Endodermal cell (in vitro differentiated cells): Measurements from ENCODE around the gene TDRKH. TPM values are rescaled to one million over a fixed set of nuclear protein-coding genes. Genes with fewer than 3 reads are reported as not detected.

Experiments
- DNase-seq: peaks from one replicate; pipeline ENCODE4 v3.0.0-alpha.2; 2017
- H3K27ac ChIP-seq: 2 replicates; pipeline ENCODE4 v1.5.1; 2013; ENCODE audit warnings: mild to moderate bottlenecking, low read depth, low read length, moderate library complexity
- H3K27me3 ChIP-seq: 2 replicates; pipeline ENCODE4 v1.6.1; 2013; ENCODE audit warnings: mild to moderate bottlenecking, low read length, moderate library complexity; ENCODE audit not compliant: insufficient read depth, control insufficient read depth, poor library complexity, severe bottlenecking
- H3K36me3 ChIP-seq: 2 replicates; pipeline ENCODE4 v1.7.0; 2013; ENCODE audit warnings: mild to moderate bottlenecking, low read length, moderate library complexity; ENCODE audit not compliant: control insufficient read depth, insufficient read depth
- H3K4me1 ChIP-seq: one replicate; pipeline ENCODE4 v1.7.0; 2013; ENCODE audit warnings: low read length; ENCODE audit not compliant: control insufficient read depth, insufficient read depth
- H3K4me3 ChIP-seq: 2 replicates; pipeline ENCODE4 v1.5.1; 2013; ENCODE audit warnings: mild to moderate bottlenecking, low read length, moderate library complexity
- H3K9ac ChIP-seq: 2 replicates; pipeline ENCODE4 v1.6.1; 2013; ENCODE audit warnings: mild to moderate bottlenecking, low read length, moderate library complexity; ENCODE audit not compliant: poor library complexity, severe bottlenecking; ENCODE audit errors: extremely low read depth
- H3K9me3 ChIP-seq: 2 replicates; pipeline ENCODE4 v1.6.1; 2013; ENCODE audit warnings: mild to moderate bottlenecking, low read length, moderate library complexity; ENCODE audit not compliant: control insufficient read depth
- H3K27ac Mint-ChIP-seq: 2 replicates; pipeline ENCODE4 v1.8.0; 2020; ENCODE audit warnings: mixed read lengths
- H3K27me3 Mint-ChIP-seq: 2 replicates; pipeline ENCODE4 v1.8.0; 2021; ENCODE audit warnings: mild to moderate bottlenecking, mixed read lengths; ENCODE audit not compliant: insufficient read depth
- H3K36me3 Mint-ChIP-seq: 2 replicates; pipeline ENCODE4 v1.8.0; 2020; ENCODE audit warnings: low read depth, mixed read lengths
- H3K4me1 Mint-ChIP-seq: 2 replicates; pipeline ENCODE4 v1.8.0; 2020; ENCODE audit warnings: mixed read lengths
- H3K4me3 Mint-ChIP-seq: 2 replicates; pipeline ENCODE4 v1.8.0; 2020; ENCODE audit warnings: mild to moderate bottlenecking, moderate library complexity, mixed read lengths
- H3K9me3 Mint-ChIP-seq: 2 replicates; pipeline ENCODE4 v1.8.0; 2020; ENCODE audit warnings: mild to moderate bottlenecking, mixed read lengths
- WGBS, 2 experiments: methylation state at CpG; one replicate each; pipeline versions ENCODE4 v1.1.5 to v1.1.7; 2013; ENCODE audit warnings: missing lambda C conversion rate in 2 of 2, mixed read lengths in 1 of 2; ENCODE audit not compliant: insufficient coverage in 1 of 2, insufficient read length in 1 of 2; 5-methylcytosine and 5-hydroxymethylcytosine counted together
- total RNA-seq, 2 donors: library from RNA; stranded (reverse); fragmentation: NEBNext Ultra II Directional in 1 of 2; extraction: Animal tissue kit (Norgen Biotek cat#: 25700) in 1 of 2; gene quantifications; 2 replicates in 1 of 2; 3 replicates in 1 of 2; pipeline ENCODE4 v1.2.1, GENCODE V29; 2021
- TF ChIP-seq, protein P1 (sequence below): fragments of 200-600 bp; sonication (generic); conservative IDR thresholded peaks from 2 replicates; pipeline ENCODE4 v1.5.0; 2021; ENCODE audit warnings: antibody characterized with exemption, mild to moderate bottlenecking

Gene TDRKH
- total RNA-seq, 2 donors from 2014 or later, result 14.9 to 15.0 TPM

DNA sequence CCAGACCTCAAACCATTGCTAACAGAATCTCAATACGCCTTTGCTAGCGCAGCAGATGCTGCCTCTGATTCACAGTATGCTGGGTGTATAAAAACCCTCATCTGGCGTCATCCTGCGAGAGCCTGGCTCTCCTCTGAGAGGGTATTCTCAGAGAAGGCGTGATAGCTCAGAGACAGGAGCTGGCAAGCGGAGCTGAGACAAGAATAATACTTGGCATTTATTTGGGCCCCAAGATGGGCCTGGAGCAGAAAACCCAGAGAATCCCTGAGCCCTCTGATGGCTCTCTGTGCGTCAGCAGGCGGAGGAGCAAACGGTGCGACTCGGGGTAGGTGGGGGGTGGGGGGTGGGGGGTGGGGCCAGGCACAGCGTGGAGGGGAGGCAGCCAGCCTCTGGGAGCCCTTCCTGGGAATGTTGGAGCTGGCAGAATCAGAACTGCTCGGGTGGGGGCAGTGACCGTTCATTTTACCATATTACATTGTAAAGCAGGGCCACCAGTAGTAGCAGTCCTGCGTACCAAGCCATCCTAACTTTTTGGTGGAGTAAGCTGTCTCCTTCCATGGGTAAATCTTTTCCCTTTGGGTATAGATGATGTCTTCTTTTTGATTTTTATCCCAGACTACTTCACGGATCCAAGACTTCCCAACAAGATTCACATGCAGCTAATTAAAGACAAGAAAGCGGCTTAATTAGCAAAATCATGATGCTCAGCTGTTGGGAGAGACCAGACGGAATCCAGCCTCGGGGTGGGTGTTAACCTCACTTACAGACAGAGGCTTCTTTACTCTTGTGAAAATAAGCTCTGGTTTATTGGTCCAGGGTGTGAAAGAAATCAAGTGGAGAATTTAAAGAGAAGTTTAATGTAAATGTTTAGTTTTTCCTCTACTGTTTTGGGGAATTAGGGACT, 61.9 kb downstream of the TDRKH start:
- peak; percentile 83 for DNase-seq
- Mint-ChIP-seq H3K27me3 (peaks cover 39% of the 10 kb centered on the region), H3K4me1 (peaks cover 14% of the 10 kb centered on the region), H3K27ac (no peak overlapping the region), H3K9me3 (no peaks in the 10 kb centered on the region), H3K4me3 (no peak overlapping the region), H3K36me3 (no peaks in the 10 kb centered on the region)
- Histone ChIP-seq H3K27ac (no peak overlapping the region), H3K36me3 (no peaks in the 10 kb centered on the region), H3K4me3 (no peak overlapping the region), H3K4me1 (no peaks in the 10 kb centered on the region), H3K27me3 (peaks cover 20% of the 10 kb centered on the region), H3K9me3 (no peaks in the 10 kb centered on the region), H3K9ac (no peak overlapping the region)
- 50 to 61% methylated on average over 9 to 19 of the region's 19 CpGs for WGBS, 2 experiments
- TF ChIP-seq, protein P1, sequence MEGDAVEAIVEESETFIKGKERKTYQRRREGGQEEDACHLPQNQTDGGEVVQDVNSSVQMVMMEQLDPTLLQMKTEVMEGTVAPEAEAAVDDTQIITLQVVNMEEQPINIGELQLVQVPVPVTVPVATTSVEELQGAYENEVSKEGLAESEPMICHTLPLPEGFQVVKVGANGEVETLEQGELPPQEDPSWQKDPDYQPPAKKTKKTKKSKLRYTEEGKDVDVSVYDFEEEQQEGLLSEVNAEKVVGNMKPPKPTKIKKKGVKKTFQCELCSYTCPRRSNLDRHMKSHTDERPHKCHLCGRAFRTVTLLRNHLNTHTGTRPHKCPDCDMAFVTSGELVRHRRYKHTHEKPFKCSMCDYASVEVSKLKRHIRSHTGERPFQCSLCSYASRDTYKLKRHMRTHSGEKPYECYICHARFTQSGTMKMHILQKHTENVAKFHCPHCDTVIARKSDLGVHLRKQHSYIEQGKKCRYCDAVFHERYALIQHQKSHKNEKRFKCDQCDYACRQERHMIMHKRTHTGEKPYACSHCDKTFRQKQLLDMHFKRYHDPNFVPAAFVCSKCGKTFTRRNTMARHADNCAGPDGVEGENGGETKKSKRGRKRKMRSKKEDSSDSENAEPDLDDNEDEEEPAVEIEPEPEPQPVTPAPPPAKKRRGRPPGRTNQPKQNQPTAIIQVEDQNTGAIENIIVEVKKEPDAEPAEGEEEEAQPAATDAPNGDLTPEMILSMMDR, result no peak

DNA sequence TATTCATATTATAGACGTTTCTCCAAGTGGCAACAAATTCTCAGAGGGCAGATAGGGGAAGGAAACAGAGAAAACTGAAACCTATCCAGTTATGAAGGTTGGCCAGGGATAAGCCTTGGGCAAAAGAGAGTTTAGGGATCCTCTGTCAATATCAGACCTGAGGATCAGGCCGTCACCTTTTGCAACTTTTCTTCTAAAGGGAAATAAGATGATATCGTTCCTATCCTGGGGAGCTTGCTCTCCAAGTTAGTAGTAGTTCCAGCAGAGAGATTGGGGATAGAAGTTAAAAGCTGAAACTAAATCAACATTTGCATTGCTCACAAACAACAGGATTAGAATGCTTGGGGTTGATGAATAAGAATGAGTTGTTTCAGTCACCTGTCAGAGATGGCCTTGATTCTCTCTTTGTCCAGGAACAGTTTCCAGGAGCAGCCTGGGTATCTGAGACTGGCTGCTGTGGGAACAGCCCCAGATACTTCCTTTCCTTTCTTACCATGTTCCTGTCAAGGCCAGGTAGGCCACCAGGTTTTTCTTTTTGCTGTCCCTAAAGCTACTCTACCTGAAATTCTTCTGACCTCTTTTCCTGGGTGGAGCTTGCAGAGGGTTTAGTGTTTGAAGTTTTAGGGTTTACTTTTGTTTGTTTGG, 66.5 kb downstream of the TDRKH start:
- H3K4me1 Mint-ChIP-seq, result peaks cover 12% of the 10 kb centered on the region
- no peaks in the 10 kb centered on the region for H3K9me3 ChIP-seq
- H3K36me3 ChIP-seq, result no peaks in the 10 kb centered on the region
- no peak overlapping the region for H3K9ac ChIP-seq
- H3K36me3 Mint-ChIP-seq, result no peaks in the 10 kb centered on the region
- DNase-seq, result peak; percentile 51
- H3K4me3 Mint-ChIP-seq, result no peak overlapping the region
- no peak overlapping the region for H3K27ac ChIP-seq
- 63 to 90% methylated on average over 2 to 3 of the region's 3 CpGs for WGBS, 2 experiments
- TF ChIP-seq, protein P1, result no peak
- no peak overlapping the region for H3K4me3 ChIP-seq
- H3K27ac Mint-ChIP-seq, result no peak overlapping the region
- peaks cover 65% of the 10 kb centered on the region for H3K27me3 ChIP-seq
- no peaks in the 10 kb centered on the region for H3K9me3 Mint-ChIP-seq
- H3K4me1 ChIP-seq, result peaks cover 4% of the 10 kb centered on the region
- H3K27me3 Mint-ChIP-seq, result peaks cover 75% of the 10 kb centered on the region

Other genes starting within 250 kb of the TDRKH start
- 10 to 100 TPM; 41.2 to 47.3 TPM for gene SNX27, start 178.4 kb downstream of the TDRKH start, total RNA-seq
- under 1 TPM; 0.24 to 0.40 TPM for gene CELF3, start 73.7 kb downstream of the TDRKH start, total RNA-seq
- gene RIIAD1, start 69.0 kb downstream of the TDRKH start, total RNA-seq, result not detected
- 10 to 100 TPM; 86.3 to 98.0 TPM for gene MRPL9, start 27.0 kb downstream of the TDRKH start, total RNA-seq
- not detected for gene LINGO4, start 14.9 kb upstream of the TDRKH start, total RNA-seq
- gene RORC, start 41.3 kb upstream of the TDRKH start, total RNA-seq, result not detected
- under 1 TPM; 0.44 to 0.82 TPM for gene C2CD4D, start 49.3 kb upstream of the TDRKH start, total RNA-seq
- not detected for gene THEM5, start 63.2 kb upstream of the TDRKH start, total RNA-seq
- 10 to 100 TPM; 12.2 to 14.3 TPM for gene THEM4, start 119.0 kb upstream of the TDRKH start, total RNA-seq
- 100 to 1,000 TPM; 352 to 880 TPM for gene S100A10, start 203.4 kb upstream of the TDRKH start, total RNA-seq
- 100 to 1,000 TPM; 163 to 248 TPM for gene S100A11, start 246.5 kb upstream of the TDRKH start, total RNA-seq